Measurements from ENCODE around the gene NFASC. TPM values are rescaled to one million over a fixed set of nuclear protein-coding genes. Genes with fewer than 3 reads are reported as not detected.

The NFASC gene
- total and polyA plus RNA-seq, 3 donors from 2014 or later: 9.9 to 13.9 (median 10.2) TPM

DNA sequence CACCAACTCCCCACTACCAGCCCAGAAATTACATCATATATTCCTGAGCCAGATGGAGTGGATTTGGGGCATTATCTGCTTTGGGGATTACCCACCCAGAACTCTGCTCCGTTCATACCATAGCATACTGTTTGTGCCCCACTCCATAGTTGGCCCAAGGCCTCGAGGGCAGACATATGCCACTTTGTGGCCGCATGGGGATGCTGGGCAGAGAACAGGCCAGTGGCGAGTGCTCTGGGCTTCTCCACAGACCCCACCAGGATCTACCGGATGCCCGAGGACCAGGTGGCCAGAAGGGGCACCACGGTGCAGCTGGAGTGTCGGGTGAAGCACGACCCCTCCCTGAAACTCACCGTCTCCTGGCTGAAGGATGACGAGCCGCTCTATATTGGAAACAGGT, 104.4 kb downstream of the NFASC start:
- no peak for DNase-seq
- no peak for TF ChIP-seq POLR2A (IDR thresholded peaks at IDR 0.05)
- TF ChIP-seq, protein P1, sequence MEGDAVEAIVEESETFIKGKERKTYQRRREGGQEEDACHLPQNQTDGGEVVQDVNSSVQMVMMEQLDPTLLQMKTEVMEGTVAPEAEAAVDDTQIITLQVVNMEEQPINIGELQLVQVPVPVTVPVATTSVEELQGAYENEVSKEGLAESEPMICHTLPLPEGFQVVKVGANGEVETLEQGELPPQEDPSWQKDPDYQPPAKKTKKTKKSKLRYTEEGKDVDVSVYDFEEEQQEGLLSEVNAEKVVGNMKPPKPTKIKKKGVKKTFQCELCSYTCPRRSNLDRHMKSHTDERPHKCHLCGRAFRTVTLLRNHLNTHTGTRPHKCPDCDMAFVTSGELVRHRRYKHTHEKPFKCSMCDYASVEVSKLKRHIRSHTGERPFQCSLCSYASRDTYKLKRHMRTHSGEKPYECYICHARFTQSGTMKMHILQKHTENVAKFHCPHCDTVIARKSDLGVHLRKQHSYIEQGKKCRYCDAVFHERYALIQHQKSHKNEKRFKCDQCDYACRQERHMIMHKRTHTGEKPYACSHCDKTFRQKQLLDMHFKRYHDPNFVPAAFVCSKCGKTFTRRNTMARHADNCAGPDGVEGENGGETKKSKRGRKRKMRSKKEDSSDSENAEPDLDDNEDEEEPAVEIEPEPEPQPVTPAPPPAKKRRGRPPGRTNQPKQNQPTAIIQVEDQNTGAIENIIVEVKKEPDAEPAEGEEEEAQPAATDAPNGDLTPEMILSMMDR (IDR thresholded peaks at IDR 0.05): no peak
- Histone ChIP-seq H3K4me1 (no peaks in the 10 kb centered on the region), H3K36me3 (ENCODE audit: low read depth, missing control alignments) (no peaks in the 10 kb centered on the region), H3K27me3 (no peaks in the 10 kb centered on the region), H3K9me3 (no peaks in the 10 kb centered on the region), H3K27ac (no peak overlapping the region), H3K4me3 (no peak overlapping the region)
- WGBS, 2 donors: 77 to 86% methylated on average over 12 of the region's 12 CpGs
- intact Hi-C loops (cut with DNase I; ENCODE audit: low total_unique reads): no loop called here

- WGBS, 2 donors: 51 to 65% methylated on average over 6 to 8 of the region's 8 CpGs
- intact Hi-C loops (cut with DNase I; ENCODE audit: low total_unique reads): no loop called here
- Histone ChIP-seq H3K4me3 (no peak overlapping the region), H3K4me1 (no peaks in the 10 kb centered on the region), H3K9me3 (no peaks in the 10 kb centered on the region), H3K27me3 (no peaks in the 10 kb centered on the region), H3K36me3 (ENCODE audit: low read depth, missing control alignments) (no peaks in the 10 kb centered on the region), H3K27ac (no peak overlapping the region)
- TF ChIP-seq, protein P1 (IDR thresholded peaks at IDR 0.05): peak; percentile 22 to 81 (median 78)
- no peak for TF ChIP-seq POLR2A (IDR thresholded peaks at IDR 0.05)
- DNase-seq: peak; percentile 69
Observed at GRCh38 chr1:204975568-204976235, 105.0 kb downstream of the NFASC start.

DNA sequence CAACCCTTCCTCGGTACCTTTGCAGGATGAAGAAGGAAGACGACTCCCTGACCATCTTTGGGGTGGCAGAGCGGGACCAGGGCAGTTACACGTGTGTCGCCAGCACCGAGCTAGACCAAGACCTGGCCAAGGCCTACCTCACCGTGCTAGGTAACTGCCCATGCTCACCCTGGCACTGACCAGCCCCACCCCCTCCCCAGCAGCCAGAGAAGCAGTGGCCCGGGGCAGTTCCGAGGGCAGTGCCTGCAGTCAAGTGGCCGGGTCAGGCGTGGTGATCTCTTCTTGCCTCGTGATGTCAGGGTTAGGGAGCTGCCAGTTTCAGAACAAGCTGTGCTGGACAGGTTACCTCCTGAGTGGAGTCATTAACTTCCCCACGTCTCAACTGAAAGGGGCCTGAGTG, 106.0 kb downstream of the NFASC start:
- 81 to 94% methylated on average over 3 to 13 of the region's 13 CpGs for WGBS, 2 donors

GRCh38 chr1:204977318-204977717, 106.7 kb downstream of the NFASC start:
- no peak for DNase-seq
- intact Hi-C loops (cut with DNase I; ENCODE audit: low total_unique reads): no loop called here
- no peak for TF ChIP-seq POLR2A (IDR thresholded peaks at IDR 0.05)
- TF ChIP-seq, protein P1 (IDR thresholded peaks at IDR 0.05): no peak
- 83 to 92% methylated on average over 6 to 8 of the region's 8 CpGs for WGBS, 2 donors
- H3K27me3 ChIP-seq: no peaks in the 10 kb centered on the region
- no peaks in the 10 kb centered on the region for H3K4me1 ChIP-seq
- H3K4me3 ChIP-seq: no peak overlapping the region
- no peaks in the 10 kb centered on the region for H3K9me3 ChIP-seq
- H3K27ac ChIP-seq: no peak overlapping the region
- no peaks in the 10 kb centered on the region for H3K36me3 ChIP-seq (ENCODE audit: low read depth, missing control alignments)

More for the DNA sequence above, 106.0 kb downstream of the NFASC start:
- no peaks in the 10 kb centered on the region for H3K9me3 ChIP-seq
- TF ChIP-seq, protein P1 (IDR thresholded peaks at IDR 0.05): no peak
- no peak overlapping the region for H3K27ac ChIP-seq
- no peak overlapping the region for H3K4me3 ChIP-seq
- intact Hi-C loops (cut with DNase I; ENCODE audit: low total_unique reads): no loop called here
- no peaks in the 10 kb centered on the region for H3K4me1 ChIP-seq
- no peaks in the 10 kb centered on the region for H3K36me3 ChIP-seq (ENCODE audit: low read depth, missing control alignments)
- no peaks in the 10 kb centered on the region for H3K27me3 ChIP-seq
- no peak for DNase-seq

DNA sequence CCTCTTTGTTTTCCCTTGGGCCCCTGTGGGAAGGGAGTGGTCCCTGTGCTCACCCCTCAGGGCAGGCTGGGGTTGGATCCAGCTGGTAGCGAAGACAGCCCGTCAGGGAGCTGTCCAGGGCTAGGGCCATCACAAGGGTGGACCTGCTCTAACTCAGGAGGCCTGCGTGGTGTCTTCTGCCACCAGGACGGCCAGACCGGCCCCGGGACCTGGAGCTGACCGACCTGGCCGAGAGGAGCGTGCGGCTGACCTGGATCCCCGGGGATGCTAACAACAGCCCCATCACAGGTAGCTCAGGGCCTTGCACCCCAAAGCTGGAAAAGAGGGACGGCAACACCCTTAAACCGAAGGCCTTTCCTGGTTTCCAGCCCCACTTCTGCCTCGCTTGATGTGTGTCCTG, 108.1 kb downstream of the NFASC start:
- TF ChIP-seq POLR2A (IDR thresholded peaks at IDR 0.05): no peak
- TF ChIP-seq, protein P1 (IDR thresholded peaks at IDR 0.05): no peak
- Histone ChIP-seq H3K27ac (no peak overlapping the region), H3K36me3 (ENCODE audit: low read depth, missing control alignments) (no peaks in the 10 kb centered on the region), H3K4me3 (no peak overlapping the region), H3K4me1 (no peaks in the 10 kb centered on the region), H3K9me3 (no peaks in the 10 kb centered on the region), H3K27me3 (no peaks in the 10 kb centered on the region)
- 95% methylated on average over 14 of the region's 14 CpGs; no CpG with 5 or more reads in 1 of the 2 donors for WGBS, 2 donors
- no peak for DNase-seq
- intact Hi-C loops (cut with DNase I; ENCODE audit: low total_unique reads): no loop called here

Measured in testis (tissue), 3 donors.